Measurements from ENCODE around the gene RGL3. TPM values are rescaled to one million over a fixed set of nuclear protein-coding genes. Genes with fewer than 3 reads are reported as not detected.

Gene RGL3
- total and polyA plus RNA-seq, 9 of the 15 experiments (the other 6 are each of a cell fraction or from before 2014, with no cell fraction given) = 0.12 to 0.61 (median 0.32) TPM; not detected in 4

DNA sequence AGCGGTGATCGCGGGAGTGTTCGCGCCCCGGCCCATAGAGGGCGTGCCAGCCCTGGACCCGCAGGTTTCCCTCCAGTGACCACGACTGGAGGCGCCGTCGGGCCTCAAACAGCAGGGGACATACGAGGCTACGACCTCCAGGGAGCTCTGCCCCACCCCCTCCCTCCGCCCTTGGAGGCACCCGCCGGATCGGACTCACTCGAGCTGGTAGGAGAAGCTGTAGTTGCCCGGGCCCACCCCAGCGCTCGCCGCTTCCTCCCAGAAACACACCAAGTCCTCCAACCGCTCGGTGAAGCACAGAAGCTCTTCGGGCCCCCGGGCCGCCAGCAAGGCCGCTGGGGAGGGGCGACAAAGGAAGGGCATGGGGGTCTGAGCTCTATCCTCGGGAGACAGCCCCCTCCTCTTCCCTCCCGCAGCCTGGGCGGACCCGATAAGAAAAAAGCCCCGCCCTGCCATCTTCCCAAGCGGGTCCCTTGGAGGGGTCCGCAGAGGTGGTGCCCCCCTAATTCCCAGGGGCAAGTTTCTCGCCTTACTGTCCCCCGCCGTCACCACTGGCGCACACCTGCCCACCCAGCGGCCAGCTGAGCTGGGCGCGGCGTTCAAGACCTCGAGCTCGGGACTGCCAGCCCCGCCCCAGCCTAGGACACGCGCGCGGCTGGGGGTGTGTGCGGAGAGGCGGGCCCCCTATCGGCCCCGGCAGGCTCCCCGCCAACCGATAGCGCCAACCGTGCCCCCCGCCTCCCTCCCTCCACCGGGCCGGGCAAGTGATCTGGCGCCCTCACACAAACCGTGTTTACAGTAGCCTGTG lies 36.0 kb downstream of the RGL3 start (continued):
- 0 out of 2 replicates have a peak, but pooled peaks have one; percentile 20 for TF ChIP-seq SMARCE1 (IDR thresholded peaks at IDR 0.05)
- TF ChIP-seq RAD51 (IDR thresholded peaks at IDR 0.05; ENCODE audit: borderline replicate concordance, low read depth) = no peak
- TF ChIP-seq ZNF436 (CRISPR knock-in tag; IDR thresholded peaks at IDR 0.05) = no peak
- TF ChIP-seq, protein P1, sequence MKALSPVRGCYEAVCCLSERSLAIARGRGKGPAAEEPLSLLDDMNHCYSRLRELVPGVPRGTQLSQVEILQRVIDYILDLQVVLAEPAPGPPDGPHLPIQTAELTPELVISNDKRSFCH (CRISPR knock-in tag; IDR thresholded peaks at IDR 0.05) = no peak
- TF ChIP-seq, protein P1 (tag; IDR thresholded peaks at IDR 0.05) = no peak; the same call in 1 of the 2 replicates
- TF ChIP-seq, protein P2, sequence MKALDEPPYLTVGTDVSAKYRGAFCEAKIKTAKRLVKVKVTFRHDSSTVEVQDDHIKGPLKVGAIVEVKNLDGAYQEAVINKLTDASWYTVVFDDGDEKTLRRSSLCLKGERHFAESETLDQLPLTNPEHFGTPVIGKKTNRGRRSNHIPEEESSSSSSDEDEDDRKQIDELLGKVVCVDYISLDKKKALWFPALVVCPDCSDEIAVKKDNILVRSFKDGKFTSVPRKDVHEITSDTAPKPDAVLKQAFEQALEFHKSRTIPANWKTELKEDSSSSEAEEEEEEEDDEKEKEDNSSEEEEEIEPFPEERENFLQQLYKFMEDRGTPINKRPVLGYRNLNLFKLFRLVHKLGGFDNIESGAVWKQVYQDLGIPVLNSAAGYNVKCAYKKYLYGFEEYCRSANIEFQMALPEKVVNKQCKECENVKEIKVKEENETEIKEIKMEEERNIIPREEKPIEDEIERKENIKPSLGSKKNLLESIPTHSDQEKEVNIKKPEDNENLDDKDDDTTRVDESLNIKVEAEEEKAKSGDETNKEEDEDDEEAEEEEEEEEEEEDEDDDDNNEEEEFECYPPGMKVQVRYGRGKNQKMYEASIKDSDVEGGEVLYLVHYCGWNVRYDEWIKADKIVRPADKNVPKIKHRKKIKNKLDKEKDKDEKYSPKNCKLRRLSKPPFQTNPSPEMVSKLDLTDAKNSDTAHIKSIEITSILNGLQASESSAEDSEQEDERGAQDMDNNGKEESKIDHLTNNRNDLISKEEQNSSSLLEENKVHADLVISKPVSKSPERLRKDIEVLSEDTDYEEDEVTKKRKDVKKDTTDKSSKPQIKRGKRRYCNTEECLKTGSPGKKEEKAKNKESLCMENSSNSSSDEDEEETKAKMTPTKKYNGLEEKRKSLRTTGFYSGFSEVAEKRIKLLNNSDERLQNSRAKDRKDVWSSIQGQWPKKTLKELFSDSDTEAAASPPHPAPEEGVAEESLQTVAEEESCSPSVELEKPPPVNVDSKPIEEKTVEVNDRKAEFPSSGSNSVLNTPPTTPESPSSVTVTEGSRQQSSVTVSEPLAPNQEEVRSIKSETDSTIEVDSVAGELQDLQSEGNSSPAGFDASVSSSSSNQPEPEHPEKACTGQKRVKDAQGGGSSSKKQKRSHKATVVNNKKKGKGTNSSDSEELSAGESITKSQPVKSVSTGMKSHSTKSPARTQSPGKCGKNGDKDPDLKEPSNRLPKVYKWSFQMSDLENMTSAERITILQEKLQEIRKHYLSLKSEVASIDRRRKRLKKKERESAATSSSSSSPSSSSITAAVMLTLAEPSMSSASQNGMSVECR (CRISPR knock-in tag; IDR thresholded peaks at IDR 0.05) = no peak
- TF ChIP-seq DIDO1 (tag; IDR thresholded peaks at IDR 0.05; ENCODE audit: low read depth) = no peak
- 0 out of 2 replicates have a peak, but pooled peaks have one; percentile 42 for TF ChIP-seq TEAD4 (IDR thresholded peaks at IDR 0.05; ENCODE audit: low read length)
- no peak for TF ChIP-seq TEAD4 (CRISPR knock-in tag; IDR thresholded peaks at IDR 0.05; ENCODE audit: borderline replicate concordance)
- TF ChIP-seq, protein P3, sequence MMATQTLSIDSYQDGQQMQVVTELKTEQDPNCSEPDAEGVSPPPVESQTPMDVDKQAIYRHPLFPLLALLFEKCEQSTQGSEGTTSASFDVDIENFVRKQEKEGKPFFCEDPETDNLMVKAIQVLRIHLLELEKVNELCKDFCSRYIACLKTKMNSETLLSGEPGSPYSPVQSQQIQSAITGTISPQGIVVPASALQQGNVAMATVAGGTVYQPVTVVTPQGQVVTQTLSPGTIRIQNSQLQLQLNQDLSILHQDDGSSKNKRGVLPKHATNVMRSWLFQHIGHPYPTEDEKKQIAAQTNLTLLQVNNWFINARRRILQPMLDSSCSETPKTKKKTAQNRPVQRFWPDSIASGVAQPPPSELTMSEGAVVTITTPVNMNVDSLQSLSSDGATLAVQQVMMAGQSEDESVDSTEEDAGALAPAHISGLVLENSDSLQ (IDR thresholded peaks at IDR 0.05) = no peak
- TF ChIP-seq, protein P4, sequence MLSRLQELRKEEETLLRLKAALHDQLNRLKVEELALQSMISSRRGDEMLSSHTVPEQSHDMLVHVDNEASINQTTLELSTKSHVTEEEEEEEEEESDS (CRISPR knock-in tag; IDR thresholded peaks at IDR 0.05) = no peak
- TF ChIP-seq, protein P5, sequence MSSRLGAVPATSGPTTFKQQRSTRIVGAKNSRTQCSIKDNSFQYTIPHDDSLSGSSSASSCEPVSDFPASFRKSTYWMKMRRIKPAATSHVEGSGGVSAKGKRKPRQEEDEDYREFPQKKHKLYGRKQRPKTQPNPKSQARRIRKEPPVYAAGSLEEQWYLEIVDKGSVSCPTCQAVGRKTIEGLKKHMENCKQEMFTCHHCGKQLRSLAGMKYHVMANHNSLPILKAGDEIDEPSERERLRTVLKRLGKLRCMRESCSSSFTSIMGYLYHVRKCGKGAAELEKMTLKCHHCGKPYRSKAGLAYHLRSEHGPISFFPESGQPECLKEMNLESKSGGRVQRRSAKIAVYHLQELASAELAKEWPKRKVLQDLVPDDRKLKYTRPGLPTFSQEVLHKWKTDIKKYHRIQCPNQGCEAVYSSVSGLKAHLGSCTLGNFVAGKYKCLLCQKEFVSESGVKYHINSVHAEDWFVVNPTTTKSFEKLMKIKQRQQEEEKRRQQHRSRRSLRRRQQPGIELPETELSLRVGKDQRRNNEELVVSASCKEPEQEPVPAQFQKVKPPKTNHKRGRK (tag; IDR thresholded peaks at IDR 0.05) = no peak
- no peak for TF ChIP-seq EHMT2 (IDR thresholded peaks at IDR 0.05)
- no peak for TF ChIP-seq ZC3H4 (CRISPR knock-in tag; IDR thresholded peaks at IDR 0.05; ENCODE audit: borderline replicate concordance)
- TF ChIP-seq ZNF785 (CRISPR knock-in tag; IDR thresholded peaks at IDR 0.05) = no peak
- TF ChIP-seq, protein P6, sequence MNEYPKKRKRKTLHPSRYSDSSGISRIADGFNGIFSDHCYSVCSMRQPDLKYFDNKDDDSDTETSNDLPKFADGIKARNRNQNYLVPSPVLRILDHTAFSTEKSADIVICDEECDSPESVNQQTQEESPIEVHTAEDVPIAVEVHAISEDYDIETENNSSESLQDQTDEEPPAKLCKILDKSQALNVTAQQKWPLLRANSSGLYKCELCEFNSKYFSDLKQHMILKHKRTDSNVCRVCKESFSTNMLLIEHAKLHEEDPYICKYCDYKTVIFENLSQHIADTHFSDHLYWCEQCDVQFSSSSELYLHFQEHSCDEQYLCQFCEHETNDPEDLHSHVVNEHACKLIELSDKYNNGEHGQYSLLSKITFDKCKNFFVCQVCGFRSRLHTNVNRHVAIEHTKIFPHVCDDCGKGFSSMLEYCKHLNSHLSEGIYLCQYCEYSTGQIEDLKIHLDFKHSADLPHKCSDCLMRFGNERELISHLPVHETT (CRISPR knock-in tag; conservative IDR thresholded peaks at IDR 0.05 in 1 of 2, IDR thresholded peaks at IDR 0.05 in 1 of 2) = peak in 1 of 2 experiments; percentile 71; a peak in 2 of 4 replicates
- peak in 2 of 3 experiments; percentile 8 to 59 for TF ChIP-seq YY1 (IDR thresholded peaks at IDR 0.05; ENCODE audit: borderline replicate concordance in 1 of 3, control insufficient read depth in 1 of 3, extremely low read depth in 1 of 3, insufficient read depth in 3 of 3, insufficient read length in 1 of 3, insufficient replicate concordance in 2 of 3, low read depth in 1 of 3, low read length in 2 of 3)
